ENCODE results near the gene RUNX2. TPM values are rescaled to one million over a fixed set of nuclear protein-coding genes. Genes with fewer than 3 reads are reported as not detected.

The RUNX2 gene
- polyA plus RNA-seq, 1 donor from 2014 or later = not detected

DNA sequence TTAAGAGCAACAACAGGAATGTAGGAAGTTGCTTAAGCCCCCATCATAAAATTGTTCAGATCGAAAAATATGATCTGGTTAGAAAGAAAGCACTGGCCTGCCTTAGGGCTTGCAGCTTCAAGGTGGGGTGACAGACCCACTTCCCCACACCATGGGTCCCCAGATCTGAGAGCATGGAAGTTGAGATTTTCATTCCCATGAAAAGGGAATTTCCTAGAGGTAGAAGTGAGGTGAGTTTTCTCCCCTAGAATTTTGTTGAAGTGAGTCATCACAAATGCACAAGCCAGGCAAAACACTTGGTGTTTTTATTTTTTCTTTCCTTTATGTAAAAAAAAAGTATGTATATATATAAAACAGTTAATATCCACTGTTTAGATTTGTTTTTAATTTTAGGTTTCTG, 263.2 kb downstream of the RUNX2 start:
- Histone ChIP-seq H3F3A (ENCODE audit: insufficient read depth, low read length, poor library complexity, severe bottlenecking) (no peaks in the 10 kb centered on the region), H3K9me2 (ENCODE audit: insufficient read depth, low read length) (no peaks in the 10 kb centered on the region), H3K27me3 (ENCODE audit: insufficient read depth, low read depth, low read length) (no peaks in the 10 kb centered on the region), H4K20me1 (ENCODE audit: insufficient read depth) (no peaks in the 10 kb centered on the region), H3K79me2 (replicated peaks; ENCODE audit: insufficient read depth, low read length) (no peaks in the 10 kb centered on the region), H3K27ac (ENCODE audit: low read length) (no peak overlapping the region), H3K4me3 (ENCODE audit: low read length) (no peak overlapping the region), H3K4me2 (ENCODE audit: low read length) (no peak overlapping the region), H3K9ac (ENCODE audit: low read length) (no peak overlapping the region), H3K9me3 (ENCODE audit: low read length) (no peaks in the 10 kb centered on the region), H2AFZ (ENCODE audit: low read depth, low read length) (no peak overlapping the region), H3K36me3 (ENCODE audit: insufficient read depth, low read length) (no peaks in the 10 kb centered on the region)
- TF ChIP-seq EZH2 (IDR thresholded peaks at IDR 0.05; ENCODE audit: borderline replicate concordance, insufficient read depth, low read length, poor library complexity, severe bottlenecking) (no peak), SMC3 (conservative IDR thresholded peaks at IDR 0.05; ENCODE audit: poor library complexity) (no peak), RAD21 (conservative IDR thresholded peaks at IDR 0.05) (no peak), EP300 (conservative IDR thresholded peaks at IDR 0.05; ENCODE audit: poor library complexity, severe bottlenecking) (no peak), TAF1 (IDR thresholded peaks at IDR 0.05; ENCODE audit: low read depth) (no peak), MXI1 (conservative IDR thresholded peaks at IDR 0.05; ENCODE audit: poor library complexity, severe bottlenecking) (no peak), POLR2AphosphoS5 (IDR thresholded peaks at IDR 0.05) (no peak)
- TF ChIP-seq, protein P1, sequence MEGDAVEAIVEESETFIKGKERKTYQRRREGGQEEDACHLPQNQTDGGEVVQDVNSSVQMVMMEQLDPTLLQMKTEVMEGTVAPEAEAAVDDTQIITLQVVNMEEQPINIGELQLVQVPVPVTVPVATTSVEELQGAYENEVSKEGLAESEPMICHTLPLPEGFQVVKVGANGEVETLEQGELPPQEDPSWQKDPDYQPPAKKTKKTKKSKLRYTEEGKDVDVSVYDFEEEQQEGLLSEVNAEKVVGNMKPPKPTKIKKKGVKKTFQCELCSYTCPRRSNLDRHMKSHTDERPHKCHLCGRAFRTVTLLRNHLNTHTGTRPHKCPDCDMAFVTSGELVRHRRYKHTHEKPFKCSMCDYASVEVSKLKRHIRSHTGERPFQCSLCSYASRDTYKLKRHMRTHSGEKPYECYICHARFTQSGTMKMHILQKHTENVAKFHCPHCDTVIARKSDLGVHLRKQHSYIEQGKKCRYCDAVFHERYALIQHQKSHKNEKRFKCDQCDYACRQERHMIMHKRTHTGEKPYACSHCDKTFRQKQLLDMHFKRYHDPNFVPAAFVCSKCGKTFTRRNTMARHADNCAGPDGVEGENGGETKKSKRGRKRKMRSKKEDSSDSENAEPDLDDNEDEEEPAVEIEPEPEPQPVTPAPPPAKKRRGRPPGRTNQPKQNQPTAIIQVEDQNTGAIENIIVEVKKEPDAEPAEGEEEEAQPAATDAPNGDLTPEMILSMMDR (IDR thresholded peaks at IDR 0.05; ENCODE audit: poor library complexity, severe bottlenecking) = no peak
- TF ChIP-seq, protein P2, sequence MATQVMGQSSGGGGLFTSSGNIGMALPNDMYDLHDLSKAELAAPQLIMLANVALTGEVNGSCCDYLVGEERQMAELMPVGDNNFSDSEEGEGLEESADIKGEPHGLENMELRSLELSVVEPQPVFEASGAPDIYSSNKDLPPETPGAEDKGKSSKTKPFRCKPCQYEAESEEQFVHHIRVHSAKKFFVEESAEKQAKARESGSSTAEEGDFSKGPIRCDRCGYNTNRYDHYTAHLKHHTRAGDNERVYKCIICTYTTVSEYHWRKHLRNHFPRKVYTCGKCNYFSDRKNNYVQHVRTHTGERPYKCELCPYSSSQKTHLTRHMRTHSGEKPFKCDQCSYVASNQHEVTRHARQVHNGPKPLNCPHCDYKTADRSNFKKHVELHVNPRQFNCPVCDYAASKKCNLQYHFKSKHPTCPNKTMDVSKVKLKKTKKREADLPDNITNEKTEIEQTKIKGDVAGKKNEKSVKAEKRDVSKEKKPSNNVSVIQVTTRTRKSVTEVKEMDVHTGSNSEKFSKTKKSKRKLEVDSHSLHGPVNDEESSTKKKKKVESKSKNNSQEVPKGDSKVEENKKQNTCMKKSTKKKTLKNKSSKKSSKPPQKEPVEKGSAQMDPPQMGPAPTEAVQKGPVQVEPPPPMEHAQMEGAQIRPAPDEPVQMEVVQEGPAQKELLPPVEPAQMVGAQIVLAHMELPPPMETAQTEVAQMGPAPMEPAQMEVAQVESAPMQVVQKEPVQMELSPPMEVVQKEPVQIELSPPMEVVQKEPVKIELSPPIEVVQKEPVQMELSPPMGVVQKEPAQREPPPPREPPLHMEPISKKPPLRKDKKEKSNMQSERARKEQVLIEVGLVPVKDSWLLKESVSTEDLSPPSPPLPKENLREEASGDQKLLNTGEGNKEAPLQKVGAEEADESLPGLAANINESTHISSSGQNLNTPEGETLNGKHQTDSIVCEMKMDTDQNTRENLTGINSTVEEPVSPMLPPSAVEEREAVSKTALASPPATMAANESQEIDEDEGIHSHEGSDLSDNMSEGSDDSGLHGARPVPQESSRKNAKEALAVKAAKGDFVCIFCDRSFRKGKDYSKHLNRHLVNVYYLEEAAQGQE (IDR thresholded peaks at IDR 0.05; ENCODE audit: borderline replicate concordance) = no peak

DNA sequence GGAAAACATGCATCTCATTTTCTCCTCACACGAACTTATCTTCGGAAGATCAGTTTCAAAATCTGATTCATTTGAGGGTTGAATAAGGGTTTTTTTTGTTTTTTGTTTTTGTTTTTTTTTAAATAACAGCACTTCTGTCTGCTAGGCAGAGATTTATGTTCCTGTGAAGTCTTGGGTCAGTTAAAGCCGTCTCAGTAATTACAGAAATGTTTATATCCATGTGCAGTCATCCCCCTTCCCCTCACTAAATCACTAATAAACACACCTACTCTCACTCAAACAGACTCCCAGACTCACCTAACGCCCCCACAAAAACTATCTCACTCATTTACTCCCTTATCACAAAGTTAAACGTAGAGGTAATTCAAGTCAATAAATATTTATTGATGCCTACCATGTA, 263.8 kb downstream of the RUNX2 start:
- H3K4me3 ChIP-seq (ENCODE audit: low read length) = no peak overlapping the region
- H3K79me2 ChIP-seq (replicated peaks; ENCODE audit: insufficient read depth, low read length) = no peaks in the 10 kb centered on the region
- no peak overlapping the region for H3K9ac ChIP-seq (ENCODE audit: low read length)
- H3K9me2 ChIP-seq (ENCODE audit: insufficient read depth, low read length) = no peaks in the 10 kb centered on the region
- no peak overlapping the region for H3K27ac ChIP-seq (ENCODE audit: low read length)
- H3K27me3 ChIP-seq (ENCODE audit: insufficient read depth, low read depth, low read length) = no peaks in the 10 kb centered on the region
- no peaks in the 10 kb centered on the region for H3K36me3 ChIP-seq (ENCODE audit: insufficient read depth, low read length)
- no peaks in the 10 kb centered on the region for H3K9me3 ChIP-seq (ENCODE audit: low read length)
- TF ChIP-seq EP300 (conservative IDR thresholded peaks at IDR 0.05; ENCODE audit: poor library complexity, severe bottlenecking) = no peak
- no peak for TF ChIP-seq TAF1 (IDR thresholded peaks at IDR 0.05; ENCODE audit: low read depth)
- TF ChIP-seq SMC3 (conservative IDR thresholded peaks at IDR 0.05; ENCODE audit: poor library complexity) = no peak
- no peak for TF ChIP-seq RAD21 (conservative IDR thresholded peaks at IDR 0.05)
- no peak for TF ChIP-seq MXI1 (conservative IDR thresholded peaks at IDR 0.05; ENCODE audit: poor library complexity, severe bottlenecking)
- TF ChIP-seq EZH2 (IDR thresholded peaks at IDR 0.05; ENCODE audit: borderline replicate concordance, insufficient read depth, low read length, poor library complexity, severe bottlenecking) = no peak
- TF ChIP-seq, protein P1 (IDR thresholded peaks at IDR 0.05; ENCODE audit: poor library complexity, severe bottlenecking) = no peak
- no peak for TF ChIP-seq POLR2AphosphoS5 (IDR thresholded peaks at IDR 0.05)
- TF ChIP-seq, protein P2 (IDR thresholded peaks at IDR 0.05; ENCODE audit: borderline replicate concordance) = no peak
- no peaks in the 10 kb centered on the region for H4K20me1 ChIP-seq (ENCODE audit: insufficient read depth)
- H3K4me2 ChIP-seq (ENCODE audit: low read length) = no peak overlapping the region
- no peaks in the 10 kb centered on the region for H3F3A ChIP-seq (ENCODE audit: insufficient read depth, low read length, poor library complexity, severe bottlenecking)
- no peak overlapping the region for H2AFZ ChIP-seq (ENCODE audit: low read depth, low read length)
